Progenitor cell of endocrine pancreas (in vitro differentiated cells): Measurements from ENCODE around the gene GJB4. TPM values are rescaled to one million over a fixed set of nuclear protein-coding genes. Genes with fewer than 3 reads are reported as not detected.

Source experiments
- DNase-seq: peaks from one replicate; pipeline ENCODE4 v3.0.0; 2021; ENCODE audit warnings: low spot score; ENCODE audit not compliant: unreplicated experiment
- H3K27ac Mint-ChIP-seq: 2 replicates; pipeline ENCODE4 v1.8.0; 2021; ENCODE audit warnings: mild to moderate bottlenecking, moderate library complexity, mixed read lengths
- H3K27me3 Mint-ChIP-seq: 2 replicates; pipeline ENCODE4 v1.8.0; 2021; ENCODE audit warnings: mixed read lengths
- H3K36me3 Mint-ChIP-seq: 2 replicates; pipeline ENCODE4 v1.8.0; 2022; ENCODE audit warnings: mixed read lengths; ENCODE audit not compliant: insufficient read depth
- H3K4me1 Mint-ChIP-seq: 2 replicates; pipeline ENCODE4 v1.8.0; 2021; ENCODE audit warnings: low read depth, mixed read lengths
- H3K4me3 Mint-ChIP-seq: 2 replicates; pipeline ENCODE4 v1.8.0; 2021; ENCODE audit warnings: low read depth, mild to moderate bottlenecking, moderate library complexity, mixed read lengths
- H3K9me3 Mint-ChIP-seq: 2 replicates; pipeline ENCODE4 v1.8.0; 2021; ENCODE audit warnings: low read depth, mixed read lengths
- total RNA-seq: library from RNA; stranded (reverse); gene quantifications from 2 replicates; pipeline ENCODE4 v1.2.1, GENCODE V29; 2021
- TF ChIP-seq, protein P1 (sequence below): fragments of 200-600 bp; sonication (generic); IDR thresholded peaks from one replicate; pipeline ENCODE4 v1.5.0; 2021; ENCODE audit warnings: antibody characterized with exemption, mild to moderate bottlenecking; ENCODE audit not compliant: unreplicated experiment

The GJB4 gene
- total RNA-seq, 1 donor from 2014 or later: not detected

DNA sequence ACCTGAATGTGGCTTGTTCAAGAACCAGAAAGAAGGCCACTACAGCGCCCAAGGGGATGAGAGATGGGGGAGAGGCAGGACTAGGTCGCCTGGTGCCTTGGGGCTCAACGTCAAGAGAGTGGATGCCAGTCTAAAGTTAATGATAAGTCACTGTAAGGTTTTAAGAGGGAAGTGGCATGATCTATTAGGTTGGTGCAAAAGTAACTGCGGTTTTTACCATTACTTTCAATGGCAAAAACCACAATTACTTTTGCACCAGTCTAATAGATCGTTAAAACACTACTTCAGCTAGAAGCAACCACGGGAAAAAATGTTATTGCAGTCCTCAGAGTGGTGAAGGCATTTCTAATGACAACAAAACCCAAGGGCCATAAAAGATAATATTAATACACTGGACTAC lies 18.8 kb downstream of the GJB4 start:
- TF ChIP-seq, protein P1, sequence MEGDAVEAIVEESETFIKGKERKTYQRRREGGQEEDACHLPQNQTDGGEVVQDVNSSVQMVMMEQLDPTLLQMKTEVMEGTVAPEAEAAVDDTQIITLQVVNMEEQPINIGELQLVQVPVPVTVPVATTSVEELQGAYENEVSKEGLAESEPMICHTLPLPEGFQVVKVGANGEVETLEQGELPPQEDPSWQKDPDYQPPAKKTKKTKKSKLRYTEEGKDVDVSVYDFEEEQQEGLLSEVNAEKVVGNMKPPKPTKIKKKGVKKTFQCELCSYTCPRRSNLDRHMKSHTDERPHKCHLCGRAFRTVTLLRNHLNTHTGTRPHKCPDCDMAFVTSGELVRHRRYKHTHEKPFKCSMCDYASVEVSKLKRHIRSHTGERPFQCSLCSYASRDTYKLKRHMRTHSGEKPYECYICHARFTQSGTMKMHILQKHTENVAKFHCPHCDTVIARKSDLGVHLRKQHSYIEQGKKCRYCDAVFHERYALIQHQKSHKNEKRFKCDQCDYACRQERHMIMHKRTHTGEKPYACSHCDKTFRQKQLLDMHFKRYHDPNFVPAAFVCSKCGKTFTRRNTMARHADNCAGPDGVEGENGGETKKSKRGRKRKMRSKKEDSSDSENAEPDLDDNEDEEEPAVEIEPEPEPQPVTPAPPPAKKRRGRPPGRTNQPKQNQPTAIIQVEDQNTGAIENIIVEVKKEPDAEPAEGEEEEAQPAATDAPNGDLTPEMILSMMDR: no peak
- Mint-ChIP-seq H3K27me3 (peaks cover 46% of the 10 kb centered on the region), H3K27ac (no peak overlapping the region), H3K36me3 (no peaks in the 10 kb centered on the region), H3K9me3 (no peaks in the 10 kb centered on the region), H3K4me1 (peaks cover 5% of the 10 kb centered on the region), H3K4me3 (no peak overlapping the region)
- DNase-seq: no peak

DNA sequence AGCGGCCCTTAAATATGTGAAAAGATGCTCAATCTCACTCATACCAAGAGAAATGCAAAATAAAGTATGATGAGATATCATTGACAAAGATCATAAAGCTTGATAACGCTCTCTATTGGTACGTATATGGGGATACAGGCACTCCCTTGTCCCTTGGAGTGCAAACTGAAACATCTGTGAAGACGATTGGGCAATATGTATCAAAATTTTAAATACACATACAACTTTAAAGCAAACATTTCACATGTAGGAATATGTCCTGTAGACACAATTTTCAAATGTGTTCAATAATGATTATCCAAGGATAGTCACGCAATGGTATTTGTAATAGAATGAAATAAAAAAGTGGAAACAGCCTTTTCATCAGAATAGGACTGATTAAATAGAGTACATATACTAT lies 19.5 kb downstream of the GJB4 start:
- H3K27me3 Mint-ChIP-seq: peaks cover 50% of the 10 kb centered on the region
- H3K4me1 Mint-ChIP-seq: peaks cover 5% of the 10 kb centered on the region
- DNase-seq: no peak
- no peaks in the 10 kb centered on the region for H3K36me3 Mint-ChIP-seq
- no peaks in the 10 kb centered on the region for H3K9me3 Mint-ChIP-seq
- TF ChIP-seq, protein P1: no peak
- no peak overlapping the region for H3K27ac Mint-ChIP-seq
- no peak overlapping the region for H3K4me3 Mint-ChIP-seq

DNA sequence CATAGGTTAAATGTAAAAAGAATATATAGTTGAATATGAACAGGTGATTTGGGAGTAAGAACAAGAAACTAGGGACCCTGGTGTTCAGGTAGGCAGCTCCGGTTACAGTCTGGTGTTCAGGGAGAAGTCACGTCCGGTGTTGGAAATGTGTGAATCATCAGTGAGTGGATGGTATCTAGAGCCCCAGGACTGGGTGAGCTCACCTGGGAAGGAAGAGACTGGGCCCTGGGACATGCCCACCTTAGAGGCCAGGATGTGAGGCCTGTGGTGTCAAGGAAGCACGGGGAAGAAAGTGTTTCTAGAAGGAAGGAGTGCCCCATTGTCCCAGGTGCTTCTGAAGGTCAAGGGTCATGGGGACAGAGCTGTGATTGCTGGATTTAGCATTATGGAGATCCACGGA lies 20.0 kb downstream of the GJB4 start:
- Mint-ChIP-seq H3K4me1 (peaks cover 5% of the 10 kb centered on the region), H3K36me3 (no peaks in the 10 kb centered on the region), H3K27ac (no peak overlapping the region), H3K4me3 (no peak overlapping the region), H3K27me3 (peaks cover 52% of the 10 kb centered on the region), H3K9me3 (no peaks in the 10 kb centered on the region)
- no peak for DNase-seq
- TF ChIP-seq, protein P1: no peak

DNA sequence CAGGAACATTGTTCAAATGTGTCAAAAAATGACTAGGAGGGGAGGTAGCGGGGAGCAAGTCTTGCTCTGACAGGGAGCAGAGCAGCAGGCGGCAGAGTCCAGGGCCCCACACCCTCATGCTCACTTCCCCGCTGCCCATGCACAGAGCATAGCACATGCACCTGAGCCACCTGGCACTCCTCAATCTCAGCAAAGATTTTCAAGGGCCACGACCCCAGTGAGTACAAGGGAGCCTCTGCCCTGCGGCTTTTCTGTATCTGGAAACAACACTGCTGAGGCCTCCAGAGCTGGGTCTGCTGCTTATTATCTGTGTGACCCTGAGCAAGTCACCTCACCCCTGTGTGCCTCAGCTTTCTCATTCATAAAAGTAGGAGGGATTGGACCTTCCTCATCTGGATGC lies 20.4 kb downstream of the GJB4 start:
- Mint-ChIP-seq H3K27me3 (peaks cover 54% of the 10 kb centered on the region), H3K4me1 (peaks cover 5% of the 10 kb centered on the region)

DNA sequence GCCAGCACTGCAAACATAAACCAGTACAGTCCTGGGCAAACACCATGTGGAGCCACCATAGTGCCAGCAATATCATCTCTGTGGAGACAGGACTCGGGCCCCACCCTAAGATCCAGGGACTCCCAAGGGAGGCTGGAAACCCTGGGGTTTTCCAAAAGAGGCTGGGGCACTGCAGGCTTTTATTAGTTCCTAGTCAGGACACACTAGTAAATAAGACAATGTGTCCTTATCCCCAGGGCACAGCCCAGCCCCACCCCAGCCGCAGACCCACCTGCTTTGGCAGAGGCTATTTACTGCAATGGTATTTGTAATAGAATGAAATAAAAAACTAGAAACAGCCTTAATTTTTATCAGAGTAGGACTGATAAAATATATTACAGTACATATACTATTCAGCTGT lies 21.0 kb downstream of the GJB4 start:
- H3K36me3 Mint-ChIP-seq: no peaks in the 10 kb centered on the region
- no peak overlapping the region for H3K27ac Mint-ChIP-seq
- peaks cover 5% of the 10 kb centered on the region for H3K4me1 Mint-ChIP-seq
- DNase-seq: no peak
- H3K4me3 Mint-ChIP-seq: no peak overlapping the region
- H3K27me3 Mint-ChIP-seq: peaks cover 57% of the 10 kb centered on the region
- no peaks in the 10 kb centered on the region for H3K9me3 Mint-ChIP-seq
- TF ChIP-seq, protein P1: no peak

More for the DNA sequence above, 20.4 kb downstream of the GJB4 start:
- H3K9me3 Mint-ChIP-seq: no peaks in the 10 kb centered on the region
- H3K36me3 Mint-ChIP-seq: no peaks in the 10 kb centered on the region
- H3K27ac Mint-ChIP-seq: no peak overlapping the region
- TF ChIP-seq, protein P1: no peak
- DNase-seq: no peak
- no peak overlapping the region for H3K4me3 Mint-ChIP-seq
